Occipital lobe (tissue), 2 donors: ENCODE measurements around the gene TPRG1. TPM values are rescaled to one million over a fixed set of nuclear protein-coding genes. Genes with fewer than 3 reads are reported as not detected.

Source experiments
- DNase-seq: peaks from one replicate; lab custom pipeline; 2025; lab: John Stamatoyannopoulos, UW
- total RNA-seq: library from RNA; depleted of rRNA; stranded (reverse); fragments of >200 nt; gene quantifications from one replicate; pipeline ENCODE4 v1.2.3, GENCODE V29; 2014

TPRG1 gene
- total RNA-seq, 1 donor from 2014 or later: 0.94 TPM

GRCh38 chr3:189227249-189227648, 55.5 kb downstream of the TPRG1 start:
- no peak for DNase-seq

GRCh38 chr3:189229196-189229828, 57.5 kb downstream of the TPRG1 start:
- no peak for DNase-seq

GRCh38 chr3:189232790-189233189, 61.0 kb downstream of the TPRG1 start:
- DNase-seq: no peak

- DNase-seq: peak; percentile 18
Measured at GRCh38 chr3:189233225-189233858, 61.6 kb downstream of the TPRG1 start.

- DNase-seq: no peak
Measured at GRCh38 chr3:189235214-189235613, 63.4 kb downstream of the TPRG1 start.

- DNase-seq: no peak
Measured at GRCh38 chr3:189236352-189236751, 64.6 kb downstream of the TPRG1 start.

GRCh38 chr3:189237526-189237925, 65.8 kb downstream of the TPRG1 start:
- no peak for DNase-seq

GRCh38 chr3:189238071-189238470, 66.3 kb downstream of the TPRG1 start:
- DNase-seq: no peak

- DNase-seq: no peak
Measured at GRCh38 chr3:189239616-189240015, 67.8 kb downstream of the TPRG1 start.

GRCh38 chr3:189249987-189250386, 78.2 kb downstream of the TPRG1 start:
- DNase-seq: no peak

GRCh38 chr3:189258261-189258660, 86.5 kb downstream of the TPRG1 start:
- no peak for DNase-seq

- no peak for DNase-seq
Measured at GRCh38 chr3:189260556-189261493, 89.1 kb downstream of the TPRG1 start.

- no peak for DNase-seq
Measured at GRCh38 chr3:189262746-189263145, 91.0 kb downstream of the TPRG1 start.

GRCh38 chr3:189267981-189268613, 96.3 kb downstream of the TPRG1 start:
- no peak for DNase-seq

GRCh38 chr3:189269365-189269764, 97.6 kb downstream of the TPRG1 start:
- no peak for DNase-seq

- DNase-seq: peak; percentile 37
Measured at GRCh38 chr3:189270248-189270832, 98.6 kb downstream of the TPRG1 start.

GRCh38 chr3:189272500-189273119, 100.8 kb downstream of the TPRG1 start:
- DNase-seq: no peak

GRCh38 chr3:189273736-189274135, 102.0 kb downstream of the TPRG1 start:
- DNase-seq: no peak

- no peak for DNase-seq
Measured at GRCh38 chr3:189275182-189275581, 103.4 kb downstream of the TPRG1 start.

GRCh38 chr3:189275852-189276251, 104.1 kb downstream of the TPRG1 start:
- DNase-seq: no peak
